Pons (tissue), 1 donor: Measurements from ENCODE around the gene PKIG.
"Not testable (repeated sequence)": the region's sequence is repeated elsewhere in the genome, so short reads cannot be mapped to it uniquely, and the experiment has no call there.

Source experiments
- DNase-seq: peaks from one replicate; pipeline ENCODE4 v3.0.0-alpha.2; 2016; ENCODE audit warnings: low spot score

Gene PKIG

DNA sequence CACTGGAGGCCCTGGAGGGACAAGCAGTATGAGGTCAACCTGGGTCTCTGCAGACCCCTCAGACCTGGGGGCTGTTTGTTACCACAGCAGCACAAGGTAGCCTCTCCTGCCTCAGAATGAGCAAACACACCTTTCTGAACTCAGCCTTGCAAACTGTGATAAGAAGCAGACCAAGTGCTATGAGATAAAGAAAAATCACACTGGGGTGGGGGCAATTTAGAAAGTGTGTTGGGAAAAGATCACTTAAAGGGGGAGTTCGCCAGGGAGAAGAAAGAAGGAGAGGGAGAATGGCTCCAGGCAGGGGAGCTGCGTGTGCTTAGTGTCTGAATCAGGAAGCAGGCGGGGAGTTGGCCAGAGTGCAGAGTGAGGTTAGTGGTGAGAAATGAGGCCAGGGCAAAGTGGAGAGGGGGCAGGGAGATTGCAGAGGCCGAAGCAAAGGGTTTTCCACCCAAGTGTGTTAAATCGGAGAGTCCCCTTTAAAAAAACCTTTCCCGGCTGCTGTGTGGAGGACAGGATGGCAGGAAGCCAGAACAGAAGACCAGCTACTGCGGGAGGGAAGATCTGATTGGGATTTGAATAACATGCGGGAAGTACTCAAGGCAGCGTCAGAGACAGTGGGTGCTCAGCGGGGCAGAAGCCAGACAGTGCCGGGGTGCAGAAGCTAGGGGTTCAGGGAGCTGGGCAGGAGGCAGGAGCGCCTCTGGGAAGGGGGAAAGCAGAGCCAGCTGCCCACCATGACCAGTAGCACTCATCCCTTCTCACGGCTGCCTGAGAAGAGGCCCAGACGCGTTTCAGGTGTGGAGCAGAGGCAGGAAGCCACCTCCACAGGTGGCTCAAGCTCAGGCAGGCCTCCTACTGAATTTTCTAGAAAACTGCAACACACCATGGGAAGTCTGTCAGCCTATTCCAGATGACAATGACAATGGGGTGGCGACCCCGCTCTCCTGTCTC lies 60.1 kb downstream of the PKIG start:
- DNase-seq: peak; percentile 63

DNA sequence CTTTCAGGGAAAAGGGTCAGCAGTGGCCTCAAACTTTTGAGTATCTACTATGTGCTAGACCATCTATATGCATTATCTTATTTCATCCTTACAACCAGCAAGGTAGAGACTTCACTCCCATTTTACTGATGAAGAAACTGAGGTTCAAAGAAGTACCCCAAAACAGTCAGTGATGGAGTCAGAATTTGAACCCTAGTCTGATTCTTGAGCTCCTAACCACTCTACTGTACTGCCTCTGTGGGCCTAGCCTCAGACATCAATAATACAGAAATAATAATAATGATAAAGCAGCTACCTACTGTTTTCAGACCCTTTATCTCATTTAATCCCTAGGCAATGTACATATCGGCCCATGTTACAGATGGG lies 60.8 kb downstream of the PKIG start:
- no peak for DNase-seq

DNA sequence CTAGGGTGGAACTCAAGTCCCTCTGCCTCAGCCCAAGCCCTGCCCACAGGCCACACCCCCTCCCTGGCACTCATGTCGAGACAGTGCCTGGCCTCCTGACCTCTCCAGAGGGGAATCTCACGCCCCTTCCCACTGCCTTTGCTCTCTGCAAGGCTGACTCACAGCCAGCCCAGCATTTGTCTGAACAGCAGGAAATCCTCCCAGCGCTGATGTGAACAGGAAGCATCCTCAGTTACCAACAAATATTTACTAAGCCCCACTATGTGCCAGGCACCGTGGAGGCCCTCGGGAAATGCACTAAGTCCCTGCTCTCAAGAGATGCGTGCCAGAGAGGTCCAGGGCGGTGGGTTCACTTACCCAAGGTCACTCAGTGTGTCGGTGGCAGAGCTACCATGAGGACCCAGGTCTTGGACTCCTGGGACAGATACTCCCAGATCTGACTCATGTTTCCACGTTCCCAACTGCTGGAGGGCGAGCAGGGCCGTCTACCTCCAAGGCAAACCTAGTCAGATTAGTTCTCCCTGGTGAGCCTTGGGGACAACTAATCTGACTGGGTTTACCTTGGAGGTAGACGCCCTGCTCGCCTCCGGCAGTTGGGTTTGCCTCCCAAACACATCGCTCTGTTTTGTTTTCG lies 61.3 kb downstream of the PKIG start:
- no peak for DNase-seq

DNA sequence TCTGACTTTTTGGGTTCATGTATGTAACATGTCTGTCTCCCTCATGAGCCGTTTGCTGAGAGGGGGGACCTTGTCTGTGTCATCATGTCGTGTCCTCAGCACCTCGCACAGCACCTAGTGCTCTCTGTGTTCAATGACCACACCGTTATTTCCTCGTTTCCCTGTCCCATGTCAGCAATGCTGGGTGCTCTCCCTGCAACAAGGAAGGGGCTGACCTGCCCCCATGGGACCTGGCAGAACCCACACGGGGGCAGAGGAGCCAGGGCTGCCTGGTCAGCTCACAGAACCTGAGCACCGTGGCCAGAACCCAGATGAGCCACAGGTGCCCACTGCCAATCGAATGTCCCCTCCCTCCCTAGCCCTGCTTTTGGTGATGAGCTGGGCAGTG lies 61.8 kb downstream of the PKIG start:
- DNase-seq: no peak

DNA sequence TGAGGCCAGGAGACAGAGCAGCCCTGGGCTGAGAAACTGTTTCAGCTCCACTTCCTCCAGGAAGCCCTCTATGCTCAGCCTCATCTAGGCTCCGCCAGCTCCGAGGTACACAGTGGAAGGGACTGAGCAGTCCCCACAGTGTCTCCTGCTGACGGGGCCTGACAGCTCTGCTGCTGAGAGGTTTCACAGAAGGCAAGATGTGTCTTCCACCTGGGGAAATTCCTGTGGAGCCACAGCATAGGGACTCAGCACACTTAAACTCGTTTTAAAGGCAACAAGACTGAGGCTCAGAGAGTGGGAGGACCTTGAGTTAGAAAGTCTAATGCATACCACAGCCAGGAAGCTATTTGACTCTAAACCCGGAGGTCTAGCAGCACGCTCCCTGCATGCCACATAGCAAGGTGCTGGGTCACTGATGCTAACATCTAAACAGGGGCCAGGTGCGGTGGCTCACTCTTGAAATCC lies 62.3 kb downstream of the PKIG start:
- no peak for DNase-seq

DNA sequence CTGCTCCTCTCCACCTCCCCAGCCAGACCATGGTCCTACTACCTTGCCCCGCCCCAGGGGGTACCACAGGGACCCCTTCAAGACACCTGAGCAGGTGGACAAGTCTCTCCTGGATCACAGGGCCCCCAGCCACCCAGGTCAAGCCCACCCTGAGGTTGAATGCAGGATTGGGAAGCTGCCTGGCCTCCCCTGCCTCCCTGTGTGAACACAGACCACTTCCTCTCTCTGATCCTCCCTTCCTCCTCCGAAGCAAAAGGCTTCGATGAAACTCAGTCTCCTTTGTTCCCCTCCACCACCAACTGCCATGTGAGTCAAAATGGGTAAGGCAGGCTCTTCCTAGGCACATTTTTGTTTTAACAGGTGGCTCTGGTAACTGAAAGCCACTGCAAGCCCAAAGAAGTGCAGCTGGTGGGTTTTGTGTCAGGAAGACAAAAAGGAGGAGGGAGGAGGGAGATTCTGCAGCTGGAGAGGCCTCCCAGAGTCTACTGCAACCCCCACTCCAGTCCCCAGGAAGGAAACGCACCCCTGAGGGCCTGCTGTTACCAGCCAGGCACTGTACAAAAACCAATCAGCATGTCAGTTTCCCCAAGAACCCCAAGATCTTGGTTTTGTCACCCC lies 63.8 kb downstream of the PKIG start:
- DNase-seq: no peak

DNA sequence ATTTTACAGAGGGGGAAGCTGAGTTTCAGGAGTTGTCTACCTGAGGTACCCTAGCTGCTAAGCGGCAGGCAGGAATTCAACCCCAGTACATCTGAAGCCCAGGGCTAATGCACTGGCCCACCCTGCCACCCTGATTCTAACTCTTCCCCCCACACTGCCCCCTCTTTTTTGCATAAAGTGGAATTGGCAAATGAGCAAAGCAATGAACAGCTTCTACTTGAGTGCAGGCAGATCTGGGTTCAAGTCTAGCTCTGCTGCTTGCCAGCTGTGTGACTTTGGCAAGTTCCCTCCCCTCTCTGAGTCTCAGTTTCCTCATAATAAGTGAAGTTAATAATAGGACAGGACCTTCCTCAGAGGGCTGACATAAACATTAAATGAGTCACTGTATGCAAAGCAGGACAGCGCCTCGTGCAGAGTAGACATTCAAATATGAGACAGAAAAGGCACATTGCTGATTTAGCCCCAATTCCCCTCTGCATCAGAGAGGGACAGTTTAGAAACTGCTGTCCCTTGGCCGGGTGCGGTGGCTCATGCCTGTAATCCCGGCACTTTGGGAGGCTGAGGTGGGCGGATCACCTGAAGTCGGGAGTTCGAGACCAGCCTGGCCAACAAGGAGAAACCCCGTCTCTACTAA lies 64.4 kb downstream of the PKIG start:
- no peak for DNase-seq

DNA sequence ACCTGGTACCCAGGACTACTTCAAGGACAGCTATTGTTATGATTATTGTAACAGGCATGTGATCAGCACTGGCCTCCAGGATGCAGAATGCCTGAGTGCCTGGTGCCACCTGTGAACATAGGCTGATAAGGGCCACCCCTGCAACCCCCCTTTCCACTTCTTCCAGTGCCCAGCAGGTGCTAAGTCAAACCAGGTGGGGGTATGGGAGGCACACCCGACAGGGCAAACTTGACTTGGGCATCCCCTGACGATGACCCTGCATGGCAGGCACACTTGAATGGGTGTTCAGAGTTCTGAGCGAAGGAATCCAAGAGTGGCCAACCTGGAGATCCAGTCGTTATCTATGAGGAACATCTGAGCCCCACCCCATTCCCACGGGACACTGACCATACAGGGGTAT lies 65.7 kb downstream of the PKIG start:
- no peak for DNase-seq

DNA sequence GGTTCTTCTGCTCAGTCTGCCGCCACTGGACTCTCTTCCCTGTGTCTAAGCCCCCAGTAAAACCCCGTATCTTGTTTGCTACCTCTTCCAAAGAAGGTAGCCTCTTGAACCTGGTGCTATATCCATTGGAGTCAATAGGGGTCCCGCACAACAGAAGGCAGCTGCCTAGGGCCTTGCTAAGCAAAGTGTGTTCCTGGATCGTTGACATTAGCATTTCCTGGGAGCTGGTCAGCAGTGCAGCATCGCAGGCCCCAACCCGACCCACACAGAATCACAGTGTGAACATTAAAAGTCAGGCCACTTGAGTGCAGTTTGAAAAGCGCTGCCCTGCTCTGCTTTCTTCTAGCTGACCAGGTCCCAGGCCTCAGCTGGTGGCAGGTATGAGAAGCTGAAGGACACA lies 66.2 kb downstream of the PKIG start:
- no peak for DNase-seq

DNA sequence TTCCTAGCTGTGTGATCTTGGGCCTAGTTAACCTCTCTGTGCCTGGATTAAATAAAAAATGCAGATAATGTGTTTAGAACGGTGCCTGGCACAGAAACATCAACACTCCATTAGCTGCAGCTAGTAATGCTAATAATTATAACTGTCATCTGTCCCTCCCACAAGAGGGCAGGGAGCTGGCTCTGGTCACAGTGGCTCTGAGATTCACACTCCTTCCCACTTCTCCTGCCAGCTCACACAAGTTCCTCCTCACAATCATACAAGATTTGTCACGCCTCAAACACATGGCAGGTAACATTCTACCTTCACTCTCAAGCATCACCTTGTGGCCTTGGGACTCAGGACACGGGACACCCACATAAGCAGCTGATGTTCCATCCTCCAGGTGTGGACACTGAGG lies 66.7 kb downstream of the PKIG start:
- DNase-seq: no peak

DNA sequence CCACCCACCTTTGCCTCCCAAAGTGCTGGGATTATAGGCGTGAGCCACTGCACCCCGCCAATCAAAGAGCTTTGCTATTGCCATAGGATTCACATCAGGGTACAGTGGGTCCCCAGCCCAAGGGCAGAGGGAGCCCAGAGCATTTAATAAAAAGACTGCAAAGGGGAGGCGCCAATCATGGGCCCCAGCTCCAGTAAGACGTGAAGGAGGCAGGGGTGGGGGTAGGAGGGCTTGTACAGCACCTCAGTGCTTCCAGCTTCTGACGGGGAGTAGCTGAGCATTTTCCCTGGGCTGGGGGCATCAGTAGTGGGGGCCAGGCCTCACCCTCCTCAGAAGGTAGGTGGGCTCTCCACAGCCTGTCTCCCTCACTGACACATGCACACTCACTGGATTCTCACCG lies 67.6 kb downstream of the PKIG start:
- DNase-seq: no peak

DNA sequence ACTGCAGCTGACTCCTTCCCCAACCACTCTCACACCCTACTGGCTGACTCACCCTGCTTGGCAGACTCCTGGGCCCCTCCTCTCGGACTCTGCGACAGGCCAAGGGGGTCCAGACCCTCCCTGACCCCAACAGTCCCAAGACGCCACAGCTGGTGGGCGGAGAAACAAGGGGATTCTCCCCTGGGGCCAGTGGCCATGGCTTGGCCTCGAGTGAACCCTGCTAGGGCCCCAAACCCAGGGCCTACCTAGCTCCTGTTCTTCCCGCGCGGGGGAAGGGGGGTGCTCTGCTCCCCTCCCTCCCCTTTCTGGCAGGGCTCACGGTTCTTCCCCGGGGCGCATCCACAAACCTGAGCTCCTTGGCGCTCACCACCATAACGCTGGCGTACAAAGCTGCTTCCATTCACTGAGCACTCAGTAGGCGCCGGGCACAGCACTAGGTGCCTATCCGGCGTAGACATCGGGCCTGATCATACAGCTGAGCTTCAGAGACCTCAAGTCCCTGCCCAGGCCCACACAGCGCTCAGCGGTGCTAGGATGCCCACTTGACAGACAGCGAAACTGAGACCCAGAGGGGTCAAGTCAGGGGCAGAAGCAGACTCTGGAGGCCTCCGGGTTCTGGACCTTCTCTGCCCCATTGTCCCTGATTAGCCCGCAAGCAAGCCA lies 68.5 kb downstream of the PKIG start:
- DNase-seq: no peak

DNA sequence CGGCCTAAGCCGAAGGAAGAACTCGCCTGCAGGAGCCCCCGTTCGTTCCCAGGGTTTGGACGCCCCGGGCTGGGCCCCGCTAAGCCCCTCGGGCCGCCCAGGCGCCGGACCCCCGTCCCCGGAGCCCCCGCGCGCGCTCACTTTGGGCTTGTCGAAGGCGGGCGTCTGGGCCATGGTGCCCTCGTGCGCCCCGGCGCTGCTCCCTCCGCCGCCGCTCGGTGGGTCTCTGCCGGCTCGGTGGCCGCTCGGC lies 69.0 kb downstream of the PKIG start:
- DNase-seq: no peak

DNA sequence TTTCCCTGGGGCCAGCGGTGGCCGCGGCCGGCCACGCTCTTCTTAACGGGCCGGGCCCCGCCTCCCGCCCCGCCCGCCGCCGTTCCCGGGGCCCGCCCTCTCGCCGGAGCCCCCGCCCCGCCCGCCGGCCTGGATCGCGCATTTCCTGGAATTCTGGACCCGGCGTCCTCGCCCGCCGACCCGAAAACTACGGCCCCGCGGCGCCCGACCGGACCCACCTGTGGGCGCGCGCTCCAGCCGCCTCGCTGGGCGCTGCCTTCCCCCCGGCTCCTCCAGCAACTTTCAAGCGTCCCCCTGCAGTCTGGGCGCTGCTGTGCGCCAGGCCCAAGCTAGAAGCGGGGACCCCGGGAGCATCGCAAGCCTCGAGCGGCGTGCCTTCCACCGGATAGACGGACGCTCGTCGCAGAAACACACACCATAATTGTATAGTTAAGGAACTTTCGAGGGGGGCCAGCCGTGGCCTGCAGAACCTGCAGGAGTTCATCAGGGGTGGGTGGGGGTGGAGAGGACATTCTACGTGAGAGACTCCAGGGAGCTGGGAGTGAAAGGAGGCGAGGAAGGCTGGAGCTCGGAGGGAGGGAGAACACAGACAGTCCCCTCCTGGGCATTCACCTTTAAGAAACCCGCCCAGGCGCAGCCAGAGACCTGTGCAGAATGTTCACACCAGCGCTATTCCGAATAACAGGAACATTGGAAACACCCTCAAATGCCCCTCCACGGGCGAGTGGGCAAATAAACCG lies 69.5 kb downstream of the PKIG start, which contains the start of gene ADA:
Gene ADA (minus strand): TSS at position 16 of the 740 bp plus-strand sequence. CDS start 92 bp downstream, outside the sequence.
- DNase-seq: no peak

DNA sequence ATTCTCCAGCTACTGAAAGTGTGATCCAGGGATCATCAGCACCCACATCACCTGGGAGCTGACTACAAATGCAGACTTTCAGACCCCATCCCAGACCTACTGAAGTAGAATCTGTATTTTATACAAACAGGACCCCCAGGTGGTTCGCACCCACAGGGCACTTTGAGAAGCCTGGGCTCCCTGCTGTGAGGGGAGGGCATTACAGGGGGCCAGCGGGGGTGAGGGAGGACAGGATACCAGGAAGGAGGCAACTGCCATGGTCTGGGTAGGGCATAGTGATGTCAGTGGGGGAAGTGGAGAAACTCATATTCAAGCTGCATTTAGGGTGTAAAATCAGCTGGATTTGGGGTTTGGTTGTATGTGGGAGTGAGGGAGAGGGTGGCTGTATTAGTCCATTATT lies 71.2 kb downstream of the PKIG start:
- DNase-seq: no peak

DNA sequence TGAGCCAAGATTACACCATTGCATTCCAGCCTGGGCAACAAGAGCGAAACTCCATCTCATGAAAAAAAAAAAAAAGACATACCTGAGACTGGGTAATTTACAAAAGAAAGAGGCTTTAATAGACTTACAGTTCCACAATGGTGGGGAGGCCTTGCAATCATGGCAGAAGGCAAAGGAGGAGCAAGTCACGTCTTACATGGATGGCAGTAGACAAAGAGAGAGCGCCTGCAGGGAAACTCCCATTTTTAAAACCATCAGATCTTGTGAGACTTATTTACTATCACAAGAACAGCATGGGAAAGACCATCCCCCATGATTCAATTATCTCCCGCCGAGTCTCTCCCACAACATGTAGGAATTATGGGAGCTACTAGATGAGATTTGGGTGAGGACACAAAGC lies 71.8 kb downstream of the PKIG start:
- DNase-seq: not testable (repeated sequence)

DNA sequence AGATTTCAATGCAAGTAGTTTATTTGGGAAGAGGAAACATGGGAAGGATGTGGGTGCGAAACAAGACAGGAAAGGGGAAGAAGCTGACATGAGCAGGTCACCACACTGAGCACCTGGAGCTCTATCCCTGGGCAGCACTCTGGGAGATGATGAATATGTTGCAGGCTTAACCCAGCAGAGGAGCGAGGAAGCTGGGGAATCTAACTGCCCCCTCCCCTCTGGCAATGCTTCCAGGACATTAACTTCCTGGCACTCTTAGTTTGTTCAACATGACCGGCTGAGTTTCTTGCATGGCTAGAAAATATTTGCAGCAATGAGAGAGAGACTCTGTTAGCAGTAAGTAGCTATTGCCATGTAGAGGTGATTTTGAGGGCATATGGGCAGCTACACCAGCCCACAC lies 74.1 kb downstream of the PKIG start:
- no peak for DNase-seq

DNA sequence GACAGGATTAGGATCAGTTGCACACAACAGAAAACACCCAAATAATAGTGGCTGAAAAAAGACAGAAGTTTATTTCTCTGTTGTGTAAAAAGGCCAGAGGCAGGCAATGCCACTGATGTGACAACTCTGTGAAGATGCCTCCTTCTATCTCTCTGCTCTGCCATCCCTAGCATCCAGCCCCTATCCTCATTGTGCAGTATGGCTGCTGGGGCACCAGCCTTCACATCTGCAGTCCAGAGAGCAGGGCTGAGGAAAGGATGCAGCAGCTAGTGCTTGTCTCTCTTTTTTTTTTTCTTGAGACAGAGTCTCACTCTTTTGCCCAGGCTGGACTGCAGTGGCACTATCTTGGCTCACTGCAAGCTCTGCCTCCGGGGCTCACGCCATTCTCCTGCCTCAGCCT lies 75.5 kb downstream of the PKIG start:
- no peak for DNase-seq

DNA sequence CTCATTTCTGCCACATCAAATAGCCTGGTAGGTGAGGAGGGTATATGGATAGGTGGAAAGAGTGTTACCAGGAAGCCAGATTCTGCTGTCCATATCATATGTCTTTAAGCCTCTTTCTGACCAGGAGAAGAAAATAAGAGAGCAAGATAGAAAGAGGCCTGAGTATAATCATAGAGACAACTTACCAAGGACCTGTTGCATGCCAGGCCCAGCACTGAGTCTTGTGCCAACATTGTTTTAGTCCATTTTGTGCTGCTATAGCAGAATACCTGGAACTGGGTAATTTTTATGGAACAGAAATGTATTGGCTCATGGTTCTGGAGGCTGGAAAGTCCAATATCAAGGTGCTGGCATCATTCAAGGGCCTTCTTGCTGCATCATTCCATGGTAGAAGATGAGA lies 76.4 kb downstream of the PKIG start:
- no peak for DNase-seq

DNA sequence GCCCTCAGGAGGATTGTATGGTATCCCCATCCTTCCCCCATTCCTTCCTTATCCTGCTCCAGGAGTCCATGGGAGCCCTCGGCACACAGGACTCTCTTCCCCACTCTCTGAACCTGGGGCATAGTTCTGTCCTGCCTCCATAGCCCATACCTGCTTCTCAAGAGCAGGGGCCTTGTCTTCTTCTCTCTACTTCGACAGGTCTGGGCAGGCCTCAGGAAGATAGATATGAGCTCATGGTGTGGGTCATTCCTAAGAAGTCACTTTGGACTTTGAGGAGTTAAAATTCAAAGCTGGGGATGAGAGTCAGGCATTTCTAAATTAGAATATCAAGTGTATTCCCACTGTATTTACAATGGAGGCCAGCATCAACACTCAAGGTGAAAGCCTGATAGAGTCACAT lies 77.6 kb downstream of the PKIG start:
- DNase-seq: no peak

DNA sequence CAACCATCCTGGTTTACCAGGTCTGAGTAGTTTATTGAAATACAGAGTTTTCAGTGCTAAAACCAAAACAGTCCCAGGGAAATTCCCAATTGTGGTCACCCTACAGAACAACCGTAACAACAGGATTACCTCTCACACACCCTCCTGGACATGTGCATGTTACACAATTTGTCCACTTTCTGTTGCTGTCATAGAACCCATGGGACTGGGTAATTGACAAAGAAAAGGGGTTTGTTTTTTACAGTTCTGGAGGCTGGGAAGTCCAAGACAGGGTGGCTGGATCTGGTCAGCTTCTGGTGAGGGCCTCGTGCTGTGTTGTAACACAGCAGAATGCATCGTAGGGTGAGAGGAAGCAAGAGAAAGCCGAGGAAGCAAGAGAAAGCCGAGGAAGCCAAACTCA lies 78.2 kb downstream of the PKIG start:
- no peak for DNase-seq

DNA sequence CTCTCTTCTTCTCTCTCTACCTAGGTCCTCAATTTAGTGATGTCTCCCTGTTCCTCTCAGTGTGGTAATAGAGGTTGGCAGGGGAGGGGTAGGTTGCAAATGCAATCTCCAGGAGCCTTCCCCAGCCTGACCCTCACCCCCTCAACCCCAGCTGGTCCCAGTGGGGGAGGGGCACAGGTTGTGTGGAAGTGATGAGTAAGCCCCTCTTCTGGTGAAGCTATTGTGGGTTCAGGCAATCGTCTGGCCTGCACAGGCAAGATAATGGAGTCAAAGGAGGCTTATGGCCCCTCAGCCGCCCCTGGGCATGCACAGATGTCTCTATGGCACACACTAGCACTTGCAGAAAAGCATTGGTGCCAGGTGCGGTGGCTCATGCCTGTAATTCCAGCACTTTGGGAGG lies 79.9 kb downstream of the PKIG start:
- no peak for DNase-seq
